Sigmoid colon (tissue), 4 donors: ENCODE data around the gene CAMTA1.

ENCODE experiments used
- EP300 ChIP-seq, 4 donors: sonication (generic); formaldehyde crosslinking; IDR thresholded peaks; one replicate each; pipeline ENCODE4 v1.6.1; 2017; ENCODE audit warnings: antibody characterized with exemption in 4 of 4
- POLR2A ChIP-seq, 2 donors: fragments of 450-650 bp; IDR thresholded peaks; one replicate each; pipeline ENCODE4 v1.6.1; 2016; ENCODE audit warnings: antibody characterized with exemption in 2 of 2, mild to moderate bottlenecking in 2 of 2, moderate library complexity in 2 of 2

DNA sequence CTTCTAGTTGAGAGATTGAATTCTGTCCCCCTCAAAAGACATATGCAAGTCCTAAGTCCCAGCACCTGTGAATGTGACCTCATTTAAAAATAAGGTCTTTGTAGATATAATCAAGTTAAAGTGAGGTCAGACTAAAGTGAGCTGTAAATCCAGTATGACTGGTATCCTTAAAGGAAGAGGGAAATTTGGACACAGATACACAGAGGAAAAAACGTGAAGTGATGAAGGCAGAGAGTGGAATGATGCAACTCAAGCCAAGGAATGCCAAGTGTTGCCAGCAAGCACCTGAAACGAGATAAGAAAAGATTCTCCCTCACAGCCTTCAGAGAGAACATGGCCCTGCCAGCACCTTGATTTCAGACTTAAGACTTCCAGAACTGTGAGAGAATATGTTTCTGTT is 541.1 kb downstream of the CAMTA1 start:
- TF ChIP-seq POLR2A (IDR thresholded peaks at IDR 0.05), result no peak
- no peak for TF ChIP-seq EP300 (IDR thresholded peaks at IDR 0.05)
